Astrocyte of the cerebellum (primary cell): Measurements from ENCODE around the gene PREX1.

Experiments used
- DNase-seq: peaks from one replicate; pipeline ENCODE4 v3.0.0-alpha.2; 2011; ENCODE audit warnings: low read depth
- H3K4me3 ChIP-seq: 2 replicates; pipeline ENCODE4 v1.5.1; 2011; ENCODE audit warnings: mild to moderate bottlenecking, low read depth, low read length, moderate library complexity
- CTCF ChIP-seq: IDR thresholded peaks from 2 replicates; pipeline ENCODE4 v1.5.1; 2012; ENCODE audit warnings: low read length, low read depth, moderate library complexity, mild to moderate bottlenecking; ENCODE audit errors: missing control alignments
- in situ Hi-C: cut with HindIII; loops from 2 replicates; pipeline ENCODE4 v1.10.0; 2017; ENCODE audit warnings: low sequenced_read_pairs

The PREX1 gene

GRCh38 chr20:48855046-48855445 lies 27.2 kb upstream of the PREX1 start:
- in situ Hi-C loops, result no loop called here
- TF ChIP-seq CTCF, result no peak
- no peak for DNase-seq
- no peak overlapping the region for H3K4me3 ChIP-seq

GRCh38 chr20:48852609-48853008 lies 24.8 kb upstream of the PREX1 start:
- in situ Hi-C loops, result no loop called here
- H3K4me3 ChIP-seq, result no peak overlapping the region
- no peak for TF ChIP-seq CTCF
- no peak for DNase-seq

GRCh38 chr20:48851579-48851978 lies 23.8 kb upstream of the PREX1 start:
- TF ChIP-seq CTCF, result no peak
- no peak overlapping the region for H3K4me3 ChIP-seq
- DNase-seq, result no peak
- in situ Hi-C loops, result no loop called here

DNA sequence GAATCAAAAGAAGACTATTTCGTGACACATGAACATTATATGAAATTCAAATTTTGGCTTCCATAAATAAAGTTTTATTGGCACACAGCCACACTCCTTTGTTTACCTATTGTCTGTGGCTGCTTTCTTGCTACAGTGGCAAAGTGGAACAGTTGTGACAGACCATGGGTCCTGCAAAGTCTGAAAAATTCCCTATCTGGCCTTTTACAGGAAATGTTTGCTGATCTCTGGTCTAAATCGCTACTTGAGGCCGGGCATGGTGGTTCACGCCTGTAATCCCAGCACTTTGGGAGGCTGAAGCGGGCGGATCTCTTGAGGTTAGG lies 23.1 kb upstream of the PREX1 start:
- no peak for DNase-seq
- TF ChIP-seq CTCF, result no peak
- H3K4me3 ChIP-seq, result no peak overlapping the region
- in situ Hi-C loops, result no loop called here

DNA sequence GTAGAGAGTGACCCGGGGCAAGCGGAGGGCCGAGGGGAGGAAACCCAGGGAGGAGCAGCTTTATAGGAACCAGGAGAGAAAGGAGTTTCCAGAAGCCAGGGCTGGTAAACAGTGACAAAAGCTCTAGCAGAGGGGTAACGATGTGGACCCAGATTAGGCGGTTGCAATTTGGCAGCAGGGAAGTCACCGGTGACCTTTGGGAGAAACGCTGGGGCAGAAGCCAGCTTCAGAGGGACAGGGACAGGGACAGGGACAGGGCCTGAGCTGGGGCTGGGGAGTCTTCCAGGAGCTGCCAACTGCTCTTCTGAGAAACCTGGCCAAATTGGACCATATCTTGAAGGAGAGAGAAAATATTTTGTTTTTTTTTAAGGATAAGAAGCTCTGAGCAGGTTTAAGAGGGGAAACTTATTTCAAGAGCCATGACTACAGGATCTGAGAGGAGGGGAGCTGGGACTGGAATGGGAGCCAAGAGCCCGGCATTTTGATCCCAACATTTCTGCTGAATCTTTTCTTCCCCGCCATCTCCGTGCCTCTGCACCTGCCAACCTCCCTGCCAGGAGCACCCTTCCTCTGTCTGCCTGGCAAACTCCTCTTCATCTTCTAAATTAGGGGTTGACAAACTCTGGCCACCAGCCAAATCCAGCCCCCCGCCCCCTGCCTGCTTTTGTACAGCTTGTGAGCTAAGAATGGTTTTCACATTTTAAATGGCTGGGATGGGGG lies 22.6 kb upstream of the PREX1 start:
- no peak for DNase-seq
- no peak for TF ChIP-seq CTCF
- in situ Hi-C loops, result no loop called here
- no peak overlapping the region for H3K4me3 ChIP-seq

DNA sequence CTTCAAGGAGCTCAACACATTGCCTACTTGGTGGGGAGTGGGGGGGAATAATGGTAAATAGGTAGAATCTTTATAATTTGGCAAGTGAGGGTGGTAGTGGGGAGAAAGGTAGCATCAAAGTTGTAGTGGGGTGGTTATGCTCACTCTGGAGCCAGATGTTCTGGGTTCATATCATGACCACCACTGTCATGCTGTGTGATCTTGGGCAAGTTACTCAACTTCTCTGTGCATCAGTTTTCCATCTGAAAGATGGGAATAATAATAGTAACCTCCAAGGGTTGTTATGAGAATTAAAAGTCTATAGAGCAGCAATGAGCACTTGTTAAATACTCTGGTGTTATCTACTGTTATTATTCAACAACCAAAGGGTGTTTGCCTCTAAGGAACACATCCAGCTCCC lies 22.0 kb upstream of the PREX1 start:
- TF ChIP-seq CTCF, result no peak
- no peak for DNase-seq
- in situ Hi-C loops, result no loop called here
- no peak overlapping the region for H3K4me3 ChIP-seq

- no peak for DNase-seq
- no peak overlapping the region for H3K4me3 ChIP-seq
- in situ Hi-C loops, result no loop called here
- no peak for TF ChIP-seq CTCF
Measured at GRCh38 chr20:48849299-48849698, 21.5 kb upstream of the PREX1 start.
